K562 treated with DMSO at 1 percent for 24 hours (cell line): ENCODE results near the gene RIPPLY1. TPM values are rescaled to one million over a fixed set of nuclear protein-coding genes. Genes with fewer than 3 reads are reported as not detected.

Experiments used
- total RNA-seq: library from RNA; unstranded; fragments of 300-600 nt; gene quantifications from 2 replicates; pipeline ENCODE4 v1.2.3, GENCODE V29; 2022; ENCODE audit warnings: low read depth; ENCODE audit not compliant: insufficient read depth

The RIPPLY1 gene
- not detected in 2 replicates for total RNA-seq

GRCh38 chrX:106903291-106903824 is at the start of gene RIPPLY1:
RIPPLY1 (minus strand) TSS chrX:106903341; CDS start chrX:106903287, 54 bp downstream.

GRCh38 chrX:106919932-106920452 is 16.9 kb upstream of the RIPPLY1 start, which contains the start of gene CLDN2:
CLDN2 (plus strand) TSS chrX:106920402; CDS start chrX:106928229, 7,827 bp downstream.

Other genes with a start within 250 kb of the RIPPLY1 start
- gene RNF128, start 176.6 kb downstream of the RIPPLY1 start, total RNA-seq: not detected in 2 replicates
- gene TBC1D8B, start 100.7 kb downstream of the RIPPLY1 start, total RNA-seq: 0.97 and 1.7 TPM in 2 replicates
- not detected in 2 replicates for gene CLDN2, start 17.1 kb upstream of the RIPPLY1 start, total RNA-seq
- gene MORC4, start 96.9 kb upstream of the RIPPLY1 start, total RNA-seq: 0.86 and 1.1 TPM in 2 replicates
- gene RBM41, start 215.5 kb upstream of the RIPPLY1 start, total RNA-seq: 6.6 and 7.6 TPM in 2 replicates